Motor neuron (in vitro differentiated cells): Measurements from ENCODE around the gene NAP1L4. TPM values are rescaled to one million over a fixed set of nuclear protein-coding genes. Genes with fewer than 3 reads are reported as not detected.

Experiments
- ATAC-seq, 8 experiments: fragments of 200-7000 bp; cut with Tn5 transposase; replicated peaks in 6 of 8; 2 replicates each; pipeline ENCODE4 v1.8.0; 2021; ENCODE audit warnings: mild to moderate bottlenecking in 8 of 8, moderate library complexity in 8 of 8
- H3K27ac ChIP-seq, 2 donors: fragments of 250-450 bp; sonication (Bioruptor Pico); 2 replicates each; pipeline ENCODE4 v1.9.0; 2021; ENCODE audit warnings: antibody characterized with exemption in 2 of 2, mild to moderate bottlenecking in 2 of 2, moderate library complexity in 1 of 2
- H3K4me1 ChIP-seq, 2 donors: fragments of 250-450 bp; sonication (Bioruptor Pico); replicated peaks in 1 of 2; 2 replicates each; pipeline ENCODE4 v1.6.1; 2021; ENCODE audit warnings: antibody characterized with exemption in 2 of 2, mild to moderate bottlenecking in 2 of 2, moderate library complexity in 1 of 2
- H3K4me3 ChIP-seq, 5 donors: fragments of 250-450 bp; sonication (Bioruptor Pico); 2 replicates each; pipeline ENCODE4 v1.9.0; 2021; ENCODE audit warnings: antibody characterized with exemption in 5 of 5, mild to moderate bottlenecking in 5 of 5, moderate library complexity in 4 of 5
- WGBS, 10 experiments: fragments of 450-650 bp; shearing (Covaris generic); methylation state at CpG; one replicate each; pipeline ENCODE4 v1.0.0; 2022; 5-methylcytosine and 5-hydroxymethylcytosine counted together
- in situ Hi-C, 9 experiments: fragments of 400-800 bp; cut with MboI; loops; one replicate each; pipeline ENCODE4 v1.15.0; 2021; ENCODE audit warnings: low sequenced_read_pairs in 9 of 9, low pct_unique_long_range_greater_than_20kb in 2 of 9; ENCODE audit not compliant: unreplicated experiment in 9 of 9
- total RNA-seq, 8 experiments: library from RNA; unstranded; fragments of 300-600 nt; gene quantifications; 2 replicates each; pipeline versions ENCODE4 v1.2.3 to v1.2.4, GENCODE V29; 2022

The NAP1L4 gene
- total RNA-seq, 8 experiments from 2014 or later = 92.6 to 166 (median 122) TPM

- Histone ChIP-seq H3K4me3 (no peak overlapping the region), H3K4me1 (peaks cover 0 to 5% of the 10 kb centered on the region in 2 donors), H3K27ac (no peak overlapping the region)
- ATAC-seq = peak in 1 of 8 experiments; percentile 1
- in situ Hi-C loops = no loop called here
- 61 to 100% methylated on average over 2 to 5 of the region's 22 CpGs; no CpG with 5 or more reads in 8 of the 10 experiments for WGBS, 10 experiments
Measured at GRCh38 chr11:2923446-2924375, 68.4 kb downstream of the NAP1L4 start.

GRCh38 chr11:2922655-2923054, 69.5 kb downstream of the NAP1L4 start:
- in situ Hi-C loops = no loop called here
- H3K27ac ChIP-seq = no peak overlapping the region
- ATAC-seq = peak in 1 of 8 experiments; percentile 2
- no CpG with 5 or more reads among the region's 3 CpGs for WGBS, 10 experiments
- no peak overlapping the region for H3K4me3 ChIP-seq
- H3K4me1 ChIP-seq = no peaks in the 10 kb centered on the region

GRCh38 chr11:2921742-2922493, 70.2 kb downstream of the NAP1L4 start:
- peak in 1 of 8 experiments; percentile 2 for ATAC-seq
- no peaks in the 10 kb centered on the region for H3K4me1 ChIP-seq
- in situ Hi-C loops = no loop called here
- 80% methylated on average over 3 of the region's 29 CpGs; no CpG with 5 or more reads in 9 of the 10 experiments for WGBS, 10 experiments
- H3K27ac ChIP-seq = no peak overlapping the region
- no peak overlapping the region for H3K4me3 ChIP-seq

DNA sequence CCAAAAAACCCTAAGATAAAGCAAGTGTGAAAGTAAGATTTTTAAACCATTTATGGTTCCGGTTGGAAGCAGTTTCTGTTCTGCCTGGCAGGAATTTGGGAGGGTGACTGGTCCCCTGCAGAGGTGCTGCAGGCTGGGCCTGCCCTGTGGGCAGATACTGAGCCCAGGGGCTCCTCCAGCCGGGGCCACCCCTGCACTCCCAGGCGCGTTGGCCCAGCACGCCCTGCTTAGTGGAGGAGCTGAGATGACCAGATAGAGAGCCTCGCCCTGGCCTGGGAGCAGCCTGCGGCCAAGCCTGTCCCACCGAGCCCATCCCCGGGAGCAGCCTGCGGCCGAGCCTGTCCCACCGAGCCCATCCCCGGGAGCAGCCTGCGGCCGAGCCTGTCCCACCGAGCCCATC, 70.9 kb downstream of the NAP1L4 start:
- no peak for ATAC-seq
- 100% methylated on average over 1 of the region's 16 CpGs; no CpG with 5 or more reads in 7 of the 10 experiments for WGBS, 10 experiments
- in situ Hi-C loops = no loop called here
- Histone ChIP-seq H3K4me1 (no peaks in the 10 kb centered on the region), H3K4me3 (no peak overlapping the region), H3K27ac (no peak overlapping the region)

DNA sequence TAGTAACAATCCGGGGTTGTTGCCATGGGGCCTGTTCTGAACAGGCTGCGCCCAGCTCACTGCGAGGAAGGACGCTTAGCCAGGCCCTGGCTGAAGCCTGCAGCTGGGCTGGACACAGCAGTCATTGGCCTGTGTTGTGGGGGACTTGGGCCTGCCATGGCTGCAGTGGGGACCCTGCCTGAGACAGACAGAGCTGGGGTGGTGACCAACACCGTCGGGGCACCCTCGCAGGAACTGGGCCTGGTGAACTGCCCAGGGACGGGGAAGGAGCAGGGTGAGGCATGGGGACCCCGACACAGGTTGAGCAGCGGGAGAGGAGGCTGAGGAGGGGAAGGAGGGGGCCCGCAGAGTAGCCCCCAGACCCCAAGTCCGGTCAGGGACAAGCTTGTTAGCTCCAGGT, 71.8 kb downstream of the NAP1L4 start:
- Histone ChIP-seq H3K27ac (no peak overlapping the region), H3K4me1 (no peaks in the 10 kb centered on the region), H3K4me3 (no peak overlapping the region)
- 86 to 90% methylated on average over 3 to 4 of the region's 12 CpGs; no CpG with 5 or more reads in 8 of the 10 experiments for WGBS, 10 experiments
- no peak for ATAC-seq
- in situ Hi-C loops = no loop called here

GRCh38 chr11:2919837-2920236, 72.3 kb downstream of the NAP1L4 start:
- Histone ChIP-seq H3K4me1 (no peaks in the 10 kb centered on the region), H3K4me3 (no peak overlapping the region), H3K27ac (no peak overlapping the region)
- 30 to 100% (median 90%) methylated on average over 2 of the region's 13 CpGs; no CpG with 5 or more reads in 7 of the 10 experiments for WGBS, 10 experiments
- in situ Hi-C loops = no loop called here
- no peak for ATAC-seq

DNA sequence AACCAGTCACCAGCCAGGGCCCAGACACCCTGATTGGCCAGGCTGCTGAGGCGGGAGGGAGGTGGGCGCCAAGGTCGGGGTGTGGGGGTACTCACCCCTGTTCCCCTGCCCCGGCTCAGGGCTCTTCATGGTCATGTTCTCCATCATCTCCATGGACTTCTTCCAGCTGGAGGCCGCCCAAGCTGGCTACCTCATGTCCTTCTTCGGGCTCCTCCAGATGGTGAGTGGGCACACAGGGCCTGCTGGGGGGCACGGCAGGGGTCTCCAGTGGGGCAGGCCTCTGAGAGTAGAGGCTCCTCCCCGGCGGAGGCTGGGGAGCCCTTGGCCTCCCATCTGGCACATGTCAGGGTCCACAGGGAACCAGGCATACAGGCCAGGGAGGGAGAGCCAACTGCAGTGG, 72.9 kb downstream of the NAP1L4 start:
- Histone ChIP-seq H3K4me1 (peaks cover 0 to 1% of the 10 kb centered on the region in 2 donors), H3K27ac (no peak overlapping the region), H3K4me3 (no peak overlapping the region)
- no peak for ATAC-seq
- 80 to 83% methylated on average over 1 to 3 of the region's 9 CpGs; no CpG with 5 or more reads in 8 of the 10 experiments for WGBS, 10 experiments
- in situ Hi-C loops = no loop called here

GRCh38 chr11:2917842-2918490, 74.2 kb downstream of the NAP1L4 start:
- in situ Hi-C loops = no loop called here
- H3K4me3 ChIP-seq = no peak overlapping the region
- H3K27ac ChIP-seq = no peak overlapping the region
- H3K4me1 ChIP-seq = peaks cover 0 to 3% of the 10 kb centered on the region in 2 donors
- WGBS, 10 experiments = 40 to 100% methylated on average over 2 of the region's 25 CpGs; no CpG with 5 or more reads in 8 of the 10 experiments
- no peak for ATAC-seq

DNA sequence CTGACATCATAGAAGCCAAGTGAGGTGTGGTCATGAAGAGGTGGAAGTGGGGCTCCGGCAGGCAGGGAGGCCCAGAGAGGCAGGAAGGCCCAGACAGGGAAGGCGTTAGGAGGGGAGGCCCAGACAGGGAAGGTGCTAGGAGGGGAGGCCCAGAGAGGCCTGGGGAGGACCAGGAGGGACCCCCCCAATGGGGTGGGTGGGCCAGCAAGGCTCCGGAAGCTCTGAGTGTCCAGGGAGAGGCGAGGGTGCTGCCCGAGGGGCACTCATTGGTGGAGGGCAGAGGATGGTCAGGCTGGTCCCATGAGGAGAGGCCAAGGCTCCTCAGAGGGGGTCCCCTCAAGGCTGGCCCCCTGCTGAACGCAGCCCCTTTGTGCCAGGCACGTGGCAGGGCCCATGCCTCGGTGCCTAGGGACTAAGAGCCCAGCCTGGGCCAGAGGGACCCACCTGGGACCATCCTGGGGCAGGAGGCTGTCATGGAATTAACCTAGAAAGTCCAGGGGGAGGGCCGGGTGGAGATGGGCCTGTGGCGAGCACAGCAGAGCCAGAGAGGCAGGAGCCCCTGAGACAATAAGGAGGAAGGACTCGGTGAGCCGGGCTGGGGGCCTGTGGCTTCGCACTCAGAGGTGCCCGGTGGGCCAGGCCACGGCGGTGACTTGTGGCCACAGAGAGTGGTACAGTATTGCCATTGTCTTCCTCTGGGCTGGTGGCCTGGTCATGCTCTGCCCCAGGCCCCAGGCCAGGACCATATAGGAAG, 75.1 kb downstream of the NAP1L4 start:
- no peak overlapping the region for H3K4me3 ChIP-seq
- WGBS, 10 experiments = 80% methylated on average over 1 of the region's 16 CpGs; no CpG with 5 or more reads in 8 of the 10 experiments
- no peak overlapping the region for H3K27ac ChIP-seq
- H3K4me1 ChIP-seq = peaks cover 0 to 6% of the 10 kb centered on the region in 2 donors
- ATAC-seq = no peak
- in situ Hi-C loops = no loop called here

DNA sequence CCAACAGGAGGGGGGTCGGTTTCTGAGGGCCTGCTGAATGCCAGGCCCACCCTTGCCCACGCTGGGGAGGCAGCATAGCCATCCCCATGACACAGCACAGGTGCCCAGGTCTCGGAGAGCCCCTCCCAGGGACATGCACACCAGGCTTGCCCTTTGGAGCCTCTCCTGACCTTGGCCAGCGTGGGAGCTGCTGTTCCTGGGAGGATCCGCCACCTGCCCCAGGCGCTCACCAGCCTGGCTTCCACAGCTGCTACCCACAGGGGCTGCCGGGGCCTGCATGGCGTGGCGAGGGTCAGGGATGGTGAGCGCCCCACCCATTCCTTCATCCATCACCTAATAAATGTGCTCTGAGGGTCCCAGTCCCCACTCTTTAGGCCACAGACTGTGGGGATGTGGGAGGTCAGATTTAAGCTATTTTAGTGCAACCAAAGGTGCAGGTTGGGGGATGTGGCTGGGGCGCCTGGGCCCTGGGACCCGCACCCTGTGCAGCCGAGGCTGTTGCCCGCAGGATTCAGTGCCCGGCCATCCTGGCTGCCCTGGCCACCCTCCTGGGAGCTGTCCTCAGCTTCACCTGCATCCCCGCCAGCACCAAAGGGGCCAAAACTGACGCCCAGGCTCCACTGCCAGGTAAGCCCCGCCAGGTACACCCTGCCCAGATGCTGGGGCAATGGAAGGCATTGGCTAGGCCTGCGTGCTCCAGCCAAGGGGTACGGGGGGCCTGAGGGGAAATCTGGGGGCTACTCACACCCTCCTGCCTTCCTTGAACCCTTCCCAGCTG, 75.8 kb downstream of the NAP1L4 start:
- H3K4me1 ChIP-seq = peaks cover 0 to 6% of the 10 kb centered on the region in 2 donors
- H3K4me3 ChIP-seq = no peak overlapping the region
- H3K27ac ChIP-seq = no peak overlapping the region
- in situ Hi-C loops = no loop called here
- WGBS, 10 experiments = 58 to 89% (median 80%) methylated on average over 1 to 5 of the region's 20 CpGs; no CpG with 5 or more reads in 7 of the 10 experiments
- ATAC-seq = no peak

DNA sequence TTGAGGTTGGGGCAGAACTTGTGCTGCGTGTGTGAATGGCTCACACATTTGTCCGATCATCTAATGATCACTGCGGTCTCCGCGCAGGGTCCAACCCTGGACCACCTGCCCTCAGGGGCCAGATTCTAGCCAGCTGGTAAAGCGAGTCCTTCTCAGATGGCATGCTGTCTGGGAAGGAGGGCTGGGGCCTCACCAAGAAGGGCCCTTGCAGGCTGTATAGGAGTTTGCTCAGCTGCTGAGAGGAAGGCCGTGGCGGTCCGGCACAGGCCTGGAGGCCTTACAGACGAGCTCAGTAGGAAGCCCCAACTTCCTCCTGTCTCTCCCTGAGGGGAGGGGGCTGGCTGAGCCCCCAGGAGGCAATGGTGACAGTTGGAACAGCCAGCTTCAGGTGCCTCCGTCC, 76.7 kb downstream of the NAP1L4 start:
- ATAC-seq = no peak

More for the DNA sequence above, 76.7 kb downstream of the NAP1L4 start:
- in situ Hi-C loops = no loop called here
- no peak overlapping the region for H3K27ac ChIP-seq
- WGBS, 10 experiments = 65 to 100% (median 78%) methylated on average over 4 to 7 of the region's 11 CpGs; no CpG with 5 or more reads in 6 of the 10 experiments
- H3K4me1 ChIP-seq = peaks cover 0 to 6% of the 10 kb centered on the region in 2 donors
- no peak overlapping the region for H3K4me3 ChIP-seq
